Hepatocyte (in vitro differentiated cells): ENCODE data around the gene NRP1. TPM values are rescaled to one million over a fixed set of nuclear protein-coding genes. Genes with fewer than 3 reads are reported as not detected.
"Not testable (repeated sequence)": the region's sequence is repeated elsewhere in the genome, so short reads cannot be mapped to it uniquely, and the experiment has no call there.

ENCODE experiments used
- DNase-seq: peaks from one replicate; pipeline ENCODE4 v3.0.0-alpha.2; 2016; ENCODE audit warnings: low spot score
- H2AFZ ChIP-seq: fragments of 200-600 bp; sonication (generic); 2 replicates; pipeline ENCODE4 v1.6.0; 2016; ENCODE audit warnings: antibody characterized with exemption, mild to moderate bottlenecking
- H3K27ac ChIP-seq: fragments of 200-600 bp; sonication (generic); 2 replicates; pipeline ENCODE4 v1.5.1; 2016; ENCODE audit warnings: mild to moderate bottlenecking
- H3K27me3 ChIP-seq: fragments of 200-600 bp; sonication (generic); 2 replicates; pipeline ENCODE4 v1.6.1; 2016
- H3K36me3 ChIP-seq: fragments of 200-600 bp; sonication (generic); replicated peaks from 2 replicates; pipeline ENCODE4 v1.5.1; 2016; ENCODE audit warnings: low read depth; ENCODE audit not compliant: insufficient read depth
- H3K4me1 ChIP-seq: fragments of 200-600 bp; sonication (generic); 2 replicates; pipeline ENCODE4 v1.5.1; 2016; ENCODE audit warnings: mild to moderate bottlenecking, moderate library complexity; ENCODE audit not compliant: insufficient read depth
- H3K4me2 ChIP-seq: fragments of 200-600 bp; sonication (generic); 2 replicates; pipeline ENCODE4 v1.6.0; 2016
- H3K4me3 ChIP-seq: fragments of 200-600 bp; sonication (generic); 2 replicates; pipeline ENCODE4 v1.5.1; 2016; ENCODE audit warnings: mild to moderate bottlenecking
- H3K79me2 ChIP-seq: fragments of 200-600 bp; sonication (generic); 2 replicates; pipeline ENCODE4 v1.6.0; 2017; ENCODE audit warnings: mild to moderate bottlenecking
- H3K9me2 ChIP-seq: fragments of 200-600 bp; sonication (generic); replicated peaks from 2 replicates; pipeline ENCODE4 v1.6.0; 2017; ENCODE audit warnings: mild to moderate bottlenecking; ENCODE audit not compliant: insufficient read depth
- H3K9me3 ChIP-seq: fragments of 200-600 bp; sonication (generic); 2 replicates; pipeline ENCODE4 v1.5.1; 2016; ENCODE audit warnings: low read depth, mild to moderate bottlenecking
- H4K20me1 ChIP-seq: fragments of 200-600 bp; sonication (generic); 2 replicates; pipeline ENCODE4 v1.6.0; 2016; ENCODE audit warnings: mild to moderate bottlenecking; ENCODE audit not compliant: insufficient read depth, poor library complexity, severe bottlenecking
- CTCF ChIP-seq: fragments of 200-600 bp; sonication (generic); IDR thresholded peaks from 2 replicates; pipeline ENCODE4 v1.5.1; 2016; ENCODE audit warnings: antibody characterized with exemption, mild to moderate bottlenecking; ENCODE audit not compliant: poor library complexity
- EZH2 ChIP-seq: fragments of 200-600 bp; sonication (generic); IDR thresholded peaks from 2 replicates; pipeline ENCODE4 v1.6.1; 2016; ENCODE audit warnings: antibody characterized with exemption, mild to moderate bottlenecking, borderline replicate concordance
- EZH2phosphoT487 ChIP-seq: fragments of 200-600 bp; sonication (generic); IDR thresholded peaks from one replicate; pipeline ENCODE4 v1.6.1; 2018; ENCODE audit warnings: antibody characterized with exemption, mild to moderate bottlenecking, low read depth, moderate library complexity; ENCODE audit not compliant: unreplicated experiment, severe bottlenecking
- WGBS: methylation state at CpG from one replicate; pipeline ENCODE4 v1.1.6; 2016; ENCODE audit warnings: low lambda C conversion rate; ENCODE audit errors: missing lambda C conversion rate; 5-methylcytosine and 5-hydroxymethylcytosine counted together
- polyA plus RNA-seq: library from polyadenylated mRNA; unstranded; fragments of >200 nt; fragmentation: Nextera tagmentation; extraction: Ambion mirVana; gene quantifications from 2 replicates; pipeline ENCODE4 v1.2.1, GENCODE V29; 2016
- total RNA-seq: library from RNA; depleted of rRNA; stranded (reverse); fragments of >200 nt; gene quantifications from 2 replicates; pipeline ENCODE4 v1.2.3, GENCODE V29; 2014

The NRP1 gene
- total and polyA plus RNA-seq, 2 experiments from 2014 or later = 32.2 to 46.9 TPM

DNA sequence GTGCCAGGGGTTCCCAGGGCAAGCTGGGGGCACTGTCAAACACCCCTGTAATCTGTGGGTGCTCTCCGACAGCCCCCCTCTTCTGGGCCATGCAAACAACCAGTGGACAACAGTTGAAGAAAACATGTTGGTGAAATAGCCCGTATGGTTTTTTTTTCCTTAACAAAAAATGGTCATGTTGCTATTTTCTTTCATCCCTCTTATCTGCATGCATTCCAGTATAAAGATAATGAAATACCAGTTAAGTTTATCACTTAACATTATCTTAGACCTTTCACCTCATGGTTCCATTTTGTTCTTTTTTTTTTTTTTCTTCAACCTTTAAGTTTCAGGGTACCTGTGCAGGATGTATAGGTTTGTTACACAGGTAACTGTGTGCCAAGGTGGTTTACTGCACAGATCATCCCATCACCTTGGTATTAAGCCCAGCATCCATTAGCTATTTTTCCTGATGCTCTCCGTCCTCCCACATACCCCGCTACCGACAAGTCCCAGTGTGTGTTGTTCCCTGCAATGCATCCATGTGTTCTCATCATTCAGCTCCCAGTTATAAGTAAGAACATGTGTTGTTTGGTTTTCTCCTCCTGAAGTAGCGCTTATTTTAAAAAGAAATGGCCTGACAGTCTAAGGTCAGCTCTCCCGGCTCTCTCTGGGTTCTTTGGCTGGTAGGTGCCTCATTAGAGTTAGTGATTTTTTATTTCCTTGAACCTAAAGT, 110.1 kb downstream of the NRP1 start:
- peaks cover 4% of the 10 kb centered on the region for H3K79me2 ChIP-seq
- H3K9me3 ChIP-seq = no peaks in the 10 kb centered on the region
- H3K36me3 ChIP-seq = no peaks in the 10 kb centered on the region
- peak overlapping the region; percentile 15 for H3K4me2 ChIP-seq
- no peak overlapping the region for H3K4me3 ChIP-seq
- whole genome bisulfite sequencing = 64% methylated on average over 7 of the region's 7 CpGs
- H3K4me1 ChIP-seq = peaks cover 25% of the 10 kb centered on the region
- no peak for DNase-seq
- no peaks in the 10 kb centered on the region for H4K20me1 ChIP-seq
- no peak overlapping the region for H2AFZ ChIP-seq
- no peaks in the 10 kb centered on the region for H3K9me2 ChIP-seq
- TF ChIP-seq CTCF (no peak), EZH2phosphoT487 (no peak), EZH2 (no peak)
- H3K27me3 ChIP-seq = no peaks in the 10 kb centered on the region
- H3K27ac ChIP-seq = peak overlapping the region; percentile 66

- Histone ChIP-seq H3K9me2 (no peaks in the 10 kb centered on the region), H4K20me1 (no peaks in the 10 kb centered on the region), H3K9me3 (no peaks in the 10 kb centered on the region), H3K27me3 (no peaks in the 10 kb centered on the region), H3K36me3 (no peaks in the 10 kb centered on the region), H2AFZ (no peak overlapping the region), H3K27ac (peak overlapping the region; percentile 66), H3K4me3 (no peak overlapping the region), H3K4me1 (peaks cover 16% of the 10 kb centered on the region), H3K79me2 (no peaks in the 10 kb centered on the region), H3K4me2 (peak overlapping the region; percentile 15)
- DNase-seq = no peak
- TF ChIP-seq EZH2 = no peak
- TF ChIP-seq CTCF = no peak
- no peak for TF ChIP-seq EZH2phosphoT487
- WGBS = 85% methylated on average over 3 of the region's 3 CpGs
Observed at GRCh38 chr10:33223326-33224000, 111.0 kb downstream of the NRP1 start.

GRCh38 chr10:33222304-33222703, 112.2 kb downstream of the NRP1 start:
- not testable (repeated sequence) for H3K9me3 ChIP-seq, DNase-seq, H3K27ac ChIP-seq, H2AFZ ChIP-seq, H3K4me3 ChIP-seq, H3K9me2 ChIP-seq, H3K79me2 ChIP-seq, H3K36me3 ChIP-seq, H3K27me3 ChIP-seq, H4K20me1 ChIP-seq, H3K4me2 ChIP-seq
- WGBS = 100% methylated on average over 9 of the region's 9 CpGs
- H3K4me1 ChIP-seq = peaks cover 19% of the 10 kb centered on the region

DNA sequence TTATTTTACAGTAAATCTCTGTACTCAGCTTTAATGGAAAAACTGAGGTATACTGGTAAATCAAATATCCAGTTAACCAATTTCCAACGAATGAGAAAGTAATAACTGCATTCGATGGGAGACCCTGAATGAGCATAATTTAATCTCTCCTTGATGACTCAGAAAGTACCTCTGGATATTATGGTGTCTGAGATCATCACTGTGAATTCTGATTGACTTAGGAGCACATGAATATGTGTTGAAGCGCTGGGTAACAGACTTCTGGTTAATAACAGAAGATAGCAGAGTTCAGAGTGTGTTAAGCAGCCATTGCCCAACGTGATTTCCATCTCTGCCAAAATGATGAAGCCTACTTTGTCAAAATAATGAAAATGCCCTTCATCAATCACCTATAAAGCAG, 116.6 kb downstream of the NRP1 start:
- peak overlapping the region; percentile 74 for H3K27ac ChIP-seq
- H4K20me1 ChIP-seq = no peaks in the 10 kb centered on the region
- H3K4me1 ChIP-seq = peaks cover 11% of the 10 kb centered on the region
- H3K9me2 ChIP-seq = no peaks in the 10 kb centered on the region
- TF ChIP-seq EZH2 (no peak), CTCF (no peak), EZH2phosphoT487 (no peak)
- no peaks in the 10 kb centered on the region for H3K27me3 ChIP-seq
- no peak overlapping the region for H3K4me3 ChIP-seq
- no peaks in the 10 kb centered on the region for H3K9me3 ChIP-seq
- no peaks in the 10 kb centered on the region for H3K79me2 ChIP-seq
- H2AFZ ChIP-seq = no peak overlapping the region
- 83% methylated on average over 4 of the region's 4 CpGs for WGBS
- no peak for DNase-seq
- H3K36me3 ChIP-seq = no peaks in the 10 kb centered on the region
- H3K4me2 ChIP-seq = no peak overlapping the region
